Stimulated activated CD8-positive, alpha-beta memory T cell treated with anti-CD3 and anti-CD28 coated beads, Interleukin-15, amount 100 ng/mL, for 24 hours (primary cell): ENCODE data around the gene TMUB2.
A peak's percentile ranks its signal among the peaks of the same experiment; 100 is the strongest.
"Not testable (repeated sequence)": the region's sequence is repeated elsewhere in the genome, so short reads cannot be mapped to it uniquely, and the experiment has no call there.

Experiments
- DNase-seq: peaks from one replicate; pipeline ENCODE4 v3.0.0-alpha.2; 2020; ENCODE audit warnings: low read depth

TMUB2 gene

DNA sequence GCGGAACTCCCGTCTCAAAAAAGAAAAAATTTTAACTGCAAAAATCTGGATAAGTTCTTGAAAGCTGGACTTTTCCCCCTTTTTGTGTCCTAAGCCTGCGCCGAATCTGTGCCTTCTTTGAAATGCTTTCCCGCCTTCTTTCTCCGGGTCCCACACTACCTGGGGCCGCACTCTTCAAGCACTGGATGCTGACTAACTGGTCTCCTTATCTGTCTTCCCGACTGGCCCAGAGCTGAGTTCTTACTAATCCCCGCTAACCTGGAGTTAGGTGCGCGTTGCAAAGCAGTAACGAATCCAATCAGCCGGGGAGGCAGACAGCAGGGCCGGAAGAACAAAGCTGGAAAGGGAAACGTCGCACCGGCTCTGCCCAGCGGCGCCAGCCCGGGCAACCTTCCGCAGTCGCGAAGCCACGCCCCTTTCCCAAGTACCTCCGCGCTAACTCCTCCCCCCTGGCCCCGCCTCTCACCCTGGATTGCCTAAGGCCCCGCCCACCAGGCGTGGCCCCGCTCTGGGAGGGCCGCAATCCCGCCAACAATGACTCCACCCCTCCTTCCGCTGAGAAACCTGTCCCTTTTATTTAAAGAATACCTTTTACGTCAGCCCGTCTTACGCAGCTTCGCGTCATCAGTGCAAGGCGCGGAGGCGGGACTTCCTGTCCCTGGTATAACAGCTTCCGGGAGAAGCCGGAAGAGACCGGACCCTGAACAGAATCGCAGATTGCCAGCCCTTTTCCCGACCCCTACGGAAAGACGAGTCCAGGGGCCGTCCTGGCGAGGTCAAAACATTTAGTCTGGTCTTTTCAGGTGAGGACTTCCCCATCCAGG lies at the start of gene TMUB2:
Gene TMUB2 (plus strand): TSS at position 666 of the 824 bp plus-strand sequence. CDS start 737 bp downstream, outside the sequence.
- DNase-seq: peak; percentile 98

GRCh38 chr17:44137891-44138709 lies 48.7 kb upstream of the TMUB2 start:
- DNase-seq: no peak

DNA sequence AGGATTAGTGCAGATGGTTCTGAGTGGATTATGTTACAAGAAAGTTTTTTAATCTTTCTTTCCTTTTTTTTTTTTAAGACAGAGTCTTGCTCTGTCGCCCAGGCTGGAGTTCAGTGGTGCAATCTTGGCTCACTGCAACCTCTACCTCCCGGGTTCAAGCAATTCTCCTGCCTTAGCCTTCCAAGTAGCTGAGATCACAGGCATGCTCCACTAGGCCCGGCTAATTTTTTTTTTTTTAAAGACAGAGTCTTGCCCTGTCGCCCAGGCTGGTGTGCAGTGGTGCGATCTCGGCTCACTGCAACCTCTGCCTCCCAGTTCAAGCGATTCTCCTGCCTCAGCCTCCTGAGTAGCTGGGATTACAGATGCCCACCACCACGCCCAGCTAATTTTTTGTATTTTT lies 42.9 kb upstream of the TMUB2 start:
- not testable (repeated sequence) for DNase-seq

DNA sequence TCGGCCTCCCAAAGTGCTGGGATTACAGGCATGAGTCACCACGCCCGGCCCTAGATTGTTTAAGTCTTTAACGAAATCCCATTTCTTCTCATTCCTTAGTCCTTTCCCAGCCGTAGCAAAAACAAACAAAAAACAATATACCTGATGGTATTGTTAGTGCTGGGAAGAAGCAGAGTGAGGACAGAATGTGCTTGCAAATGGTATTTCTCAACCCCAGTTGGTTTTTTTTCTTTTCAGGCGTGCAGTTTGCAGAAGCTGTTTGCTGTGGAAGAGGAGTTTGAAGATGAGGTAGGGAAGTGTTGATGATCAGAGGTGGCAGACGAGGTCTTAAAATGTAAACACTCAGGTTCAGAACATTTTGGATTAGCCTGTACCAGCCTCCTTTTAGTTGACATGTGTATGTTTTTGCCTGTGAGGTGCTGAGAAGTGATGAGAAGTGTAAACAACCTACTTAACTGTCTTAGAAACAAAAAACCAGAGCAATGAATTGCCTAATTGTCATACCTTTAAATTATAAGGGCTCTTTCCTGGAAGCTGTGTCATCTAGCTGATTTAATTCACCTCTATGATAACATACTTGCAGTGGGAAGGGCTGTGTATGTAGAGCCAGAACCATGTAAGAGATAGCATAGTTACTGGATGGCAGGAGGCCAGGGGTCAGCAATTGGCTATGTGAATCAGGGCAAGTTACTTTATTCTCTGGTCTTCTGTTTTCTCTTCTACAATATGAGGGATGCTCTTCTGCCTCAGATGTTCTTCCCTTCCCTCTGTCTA lies 41.6 kb upstream of the TMUB2 start:
- no peak for DNase-seq

- no peak for DNase-seq
Observed at GRCh38 chr17:44146375-44147346, 40.1 kb upstream of the TMUB2 start.

DNA sequence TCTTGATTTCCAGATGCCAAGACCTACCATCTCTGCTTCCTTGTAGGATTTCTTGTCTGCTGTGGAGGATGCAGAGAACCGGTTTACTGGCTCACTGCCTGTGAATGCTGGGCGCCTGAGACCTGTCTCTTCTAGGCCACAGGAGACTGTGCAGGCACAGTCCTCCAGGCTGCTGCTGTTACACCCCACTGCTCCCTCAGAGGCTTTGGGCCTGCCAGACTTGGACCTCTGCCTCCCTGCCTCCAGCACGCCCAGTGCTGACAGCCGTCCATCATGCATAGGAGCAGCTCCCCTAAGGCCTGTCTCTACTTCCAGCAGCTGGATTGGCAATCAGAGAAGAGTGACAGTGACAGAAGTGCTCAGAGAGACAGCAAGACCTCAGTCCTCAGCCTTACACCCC lies 39.0 kb upstream of the TMUB2 start:
- no peak for DNase-seq

GRCh38 chr17:44149066-44149465 lies 37.7 kb upstream of the TMUB2 start:
- not testable (repeated sequence) for DNase-seq

GRCh38 chr17:44149750-44150329 lies 36.9 kb upstream of the TMUB2 start:
- no peak for DNase-seq

GRCh38 chr17:44152875-44153274 lies 33.9 kb upstream of the TMUB2 start:
- no peak for DNase-seq

- DNase-seq: no peak
Observed at GRCh38 chr17:44155488-44155887, 31.3 kb upstream of the TMUB2 start.

DNA sequence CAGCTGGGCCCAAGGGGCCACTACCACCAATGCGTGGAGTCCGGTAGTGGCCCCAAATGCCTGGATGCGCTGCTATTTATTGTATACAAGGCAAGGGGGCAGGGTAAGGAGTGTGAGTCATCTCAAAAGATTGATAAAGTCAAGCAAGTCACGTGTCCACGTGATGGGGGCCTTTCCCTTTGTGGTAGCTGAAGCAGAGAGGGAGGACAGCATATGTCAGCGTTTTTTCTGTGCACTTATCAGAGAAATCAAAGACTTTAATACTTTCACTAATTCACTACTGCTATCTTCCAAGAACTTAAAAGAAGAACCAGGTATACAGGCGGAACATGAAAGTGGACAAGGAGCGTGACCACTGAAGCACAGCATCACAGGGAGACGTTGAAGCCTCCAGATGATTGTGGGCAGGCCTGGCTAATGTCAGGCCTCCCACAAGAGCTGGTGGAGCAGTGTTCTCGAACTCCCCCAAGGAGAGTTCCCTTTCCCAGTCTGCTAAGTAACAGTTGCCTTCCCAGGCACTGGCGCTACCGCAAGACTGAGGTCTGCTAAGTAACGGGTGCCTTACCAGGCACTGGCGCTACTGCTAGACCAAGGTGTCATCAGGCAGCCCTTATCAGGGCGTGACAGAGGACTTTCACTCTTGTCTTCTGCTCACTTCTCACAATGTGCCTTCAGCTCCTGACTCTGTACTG lies 27.1 kb upstream of the TMUB2 start:
- DNase-seq: no peak

DNA sequence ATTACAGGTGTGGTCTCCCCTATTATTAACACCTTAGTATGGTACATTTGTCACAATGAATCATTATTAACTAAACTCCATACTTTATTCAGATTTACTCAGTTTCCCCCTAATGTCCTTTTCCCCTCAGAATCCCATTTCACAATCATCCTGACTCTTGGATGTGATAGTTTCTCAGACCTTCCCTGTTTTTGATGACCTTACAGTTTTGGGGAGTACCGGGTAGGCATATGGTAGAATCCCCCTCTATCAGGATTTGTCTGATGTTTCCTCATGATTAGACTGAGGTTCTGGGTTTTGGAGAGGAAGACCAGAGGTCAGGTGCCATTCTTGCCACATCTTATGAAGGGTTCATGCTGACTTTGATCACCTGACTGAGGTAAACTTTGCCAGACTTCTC lies 22.3 kb upstream of the TMUB2 start:
- DNase-seq: no peak

GRCh38 chr17:44167181-44167861 lies 19.5 kb upstream of the TMUB2 start:
- DNase-seq: no peak

GRCh38 chr17:44170135-44170498 lies 16.7 kb upstream of the TMUB2 start:
- DNase-seq: no peak

GRCh38 chr17:44170499-44171201 lies 16.1 kb upstream of the TMUB2 start, which contains the start of gene ASB16:
ASB16 (plus strand) TSS chr17:44170704; CDS start chr17:44170790, 86 bp downstream.
- no peak for DNase-seq

GRCh38 chr17:44171931-44172455 lies 14.8 kb upstream of the TMUB2 start:
- DNase-seq: no peak

GRCh38 chr17:44174427-44174826 lies 12.3 kb upstream of the TMUB2 start:
- DNase-seq: no peak

DNA sequence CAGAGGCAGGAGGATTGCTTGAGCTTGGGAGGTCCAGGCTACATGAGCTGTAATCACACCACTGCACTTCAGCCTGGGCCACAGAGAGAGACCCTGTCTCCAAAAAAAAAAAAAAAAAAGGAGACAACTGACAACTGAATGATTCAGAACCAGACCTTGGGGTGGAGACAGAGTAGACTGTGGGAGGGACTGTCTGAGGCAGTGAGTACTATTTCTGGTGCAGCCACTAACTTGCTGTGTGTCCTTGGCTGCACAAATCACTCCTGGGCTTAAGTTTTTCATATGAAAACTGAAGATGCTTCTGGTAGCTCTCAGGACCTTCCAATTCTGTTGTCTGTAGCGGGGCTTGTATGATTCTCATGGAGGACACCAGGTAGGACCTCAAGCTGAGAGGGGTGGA lies 10.5 kb upstream of the TMUB2 start:
- DNase-seq: no peak
